Mucosa of descending colon (tissue), 3 donors: Measurements from ENCODE around the gene GPS2. TPM values are rescaled to one million over a fixed set of nuclear protein-coding genes. Genes with fewer than 3 reads are reported as not detected.
A peak's percentile ranks its signal among the peaks of the same experiment; 100 is the strongest.

Experiments used
- ATAC-seq: fragments of 200-7000 bp; cut with Tn5 transposase; one replicate; pipeline ENCODE4 v1.9.1; 2020; ENCODE audit warnings: mild to moderate bottlenecking, moderate library complexity
- DNase-seq, 3 donors: peaks; one replicate each; pipeline ENCODE4 v3.0.0-alpha.2; 2020
- H3K36me3 ChIP-seq: fragments of 200-600 bp; one replicate; pipeline ENCODE4 v1.8.0; 2021; ENCODE audit warnings: low read depth, mild to moderate bottlenecking
- H3K4me1 ChIP-seq: fragments of 200-600 bp; one replicate; pipeline ENCODE4 v1.8.0; 2021; ENCODE audit warnings: low read depth, mild to moderate bottlenecking
- H3K4me3 ChIP-seq: fragments of 200-600 bp; one replicate; pipeline ENCODE4 v1.8.0; 2021; ENCODE audit warnings: mild to moderate bottlenecking
- H3K9me3 ChIP-seq: fragments of 200-600 bp; one replicate; pipeline ENCODE4 v1.8.0; 2021; ENCODE audit warnings: mild to moderate bottlenecking
- CTCF ChIP-seq: fragments of 200-600 bp; IDR thresholded peaks from one replicate; pipeline ENCODE4 v1.8.0; 2022; ENCODE audit warnings: antibody characterized with exemption, mild to moderate bottlenecking
- intact Hi-C, 2 donors: fragments of 100-400 bp; cut with DNase I in 1 of 2; cut with micrococcal nuclease in 1 of 2; formaldehyde crosslinking; loops; one replicate each; pipeline versions ENCODE4 v1.11.0 to v1.11.1; 2022; cut with DNase I, micrococcal nuclease
- total RNA-seq, 3 donors: library from RNA; stranded (reverse); fragmentation: NEBNext Ultra II Directional in 2 of 3; extraction: Animal tissue kit (Norgen Biotek cat#: 25700) in 2 of 3; gene quantifications; one replicate each; pipeline versions ENCODE4 v1.2.1 to v1.2.4, GENCODE V29; 2021 to 2023
- donor health status: DM: no; HTN: no; CAD: no; lungs with moderate emphysema.
- donor health status: DM: no; HTN: no; CAD: no.
- donor health status: DM: no; HTN: yes; CAD: no.

Gene GPS2
- total RNA-seq, 3 donors from 2014 or later = 68.1 to 89.8 (median 83.2) TPM

- TF ChIP-seq CTCF = peak; percentile 90
- peak; percentile 86 to 93 (median 88) for DNase-seq
- Histone ChIP-seq H3K4me3 (peak overlapping the region; percentile 9), H3K9me3 (no peaks in the 10 kb centered on the region), H3K4me1 (peaks cover 27% of the 10 kb centered on the region), H3K36me3 (no peaks in the 10 kb centered on the region)
- intact Hi-C loops = no loop called here
- peak; percentile 83 for ATAC-seq
Observed at GRCh38 chr17:7280519-7281073, 34.6 kb downstream of the GPS2 start.

DNA sequence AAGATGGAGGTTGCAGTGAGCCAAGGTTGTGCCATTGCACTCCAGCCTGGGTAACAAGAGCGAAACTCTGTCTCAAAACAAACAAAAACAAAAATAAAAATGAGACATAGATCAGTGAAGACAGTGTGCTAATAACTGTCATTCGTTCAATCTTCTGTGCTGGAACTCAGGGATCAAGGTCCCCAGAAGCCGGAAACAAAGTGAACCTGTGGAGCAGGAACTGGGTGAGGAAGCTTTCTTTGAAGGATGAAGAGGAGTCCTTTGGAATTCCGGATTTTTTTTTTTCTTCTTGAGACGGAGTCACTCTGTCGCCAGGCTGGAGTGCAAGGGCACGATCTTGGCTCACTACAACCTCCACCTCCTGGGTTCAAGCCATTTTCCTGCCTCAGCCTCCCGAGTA, 35.7 kb downstream of the GPS2 start:
- ATAC-seq = peak; percentile 41
- no peak for TF ChIP-seq CTCF
- intact Hi-C loops = loop anchor here in 1 of 2 donors (10.0 kb wide), 1 partner anchor 65 kb away; no protein-coding TSS in a partner anchor
- peaks cover 27% of the 10 kb centered on the region for H3K4me1 ChIP-seq
- no peaks in the 10 kb centered on the region for H3K9me3 ChIP-seq
- no peaks in the 10 kb centered on the region for H3K36me3 ChIP-seq
- DNase-seq = peak in 1 of 3 donors; percentile 65
- no peak overlapping the region for H3K4me3 ChIP-seq

GRCh38 chr17:7266784-7267183, 48.4 kb downstream of the GPS2 start:
- Histone ChIP-seq H3K4me3 (no peak overlapping the region), H3K4me1 (peaks cover 18% of the 10 kb centered on the region), H3K36me3 (no peaks in the 10 kb centered on the region), H3K9me3 (no peaks in the 10 kb centered on the region)
- ATAC-seq (no peak), DNase-seq (no peak)
- no peak for TF ChIP-seq CTCF
- intact Hi-C loops = no loop called here

GRCh38 chr17:7263801-7264078, 51.4 kb downstream of the GPS2 start:
- no peaks in the 10 kb centered on the region for H3K9me3 ChIP-seq
- H3K4me1 ChIP-seq = peaks cover 19% of the 10 kb centered on the region
- TF ChIP-seq CTCF = no peak
- intact Hi-C loops = no loop called here
- no peaks in the 10 kb centered on the region for H3K36me3 ChIP-seq
- DNase-seq (peak in 2 of 3 donors; percentile 71 to 81), ATAC-seq (peak; percentile 14)
- no peak overlapping the region for H3K4me3 ChIP-seq

- Histone ChIP-seq H3K36me3 (no peaks in the 10 kb centered on the region), H3K4me1 (peaks cover 24% of the 10 kb centered on the region), H3K4me3 (peak overlapping the region; percentile 67), H3K9me3 (no peaks in the 10 kb centered on the region)
- peak; percentile 91 to 98 (median 93) for DNase-seq
- ATAC-seq = peak; percentile 67
- intact Hi-C loops = no loop called here
- no peak for TF ChIP-seq CTCF
Observed at GRCh38 chr17:7262935-7263800, 52.0 kb downstream of the GPS2 start.

Other genes starting within 250 kb of the GPS2 start
- 10 to 100 TPM in 1 of 3 donors, 1 to 10 TPM in 2; 3.1 to 15.1 (median 8.9) TPM for gene CLEC10A, start 235.1 kb downstream of the GPS2 start, total RNA-seq
- gene ASGR2, start 200.5 kb downstream of the GPS2 start, total RNA-seq = under 1 TPM in 1 of 3 donors, not detected in 2; 0.96 TPM
- 1 to 10 TPM in 2 of 3 donors, under 1 TPM in 1; 0.35 to 1.6 (median 1.2) TPM for gene ASGR1, start 136.0 kb downstream of the GPS2 start, total RNA-seq
- gene DLG4, start 95.5 kb downstream of the GPS2 start, total RNA-seq = 10 to 100 TPM in 1 of 3 donors, 1 to 10 TPM in 2; 4.1 to 34.5 (median 6.6) TPM
- 1,000 to 10,000 TPM in 1 of 3 donors, 100 to 1,000 TPM in 2; 729 to 1,007 (median 804) TPM for gene ACADVL, start 95.4 kb downstream of the GPS2 start, total RNA-seq
- gene DVL2, start 80.8 kb downstream of the GPS2 start, total RNA-seq = 10 to 100 TPM; 33.4 to 52.0 (median 36.0) TPM
- 10 to 100 TPM; 36.0 to 49.8 (median 36.8) TPM for gene PHF23, start 75.9 kb downstream of the GPS2 start, total RNA-seq
- gene GABARAP, start 72.9 kb downstream of the GPS2 start, total RNA-seq = 100 to 1,000 TPM; 424 to 499 (median 484) TPM
- 100 to 1,000 TPM; 117 to 123 (median 117) TPM for gene CTDNEP1, start 63.6 kb downstream of the GPS2 start, total RNA-seq
- gene ELP5, start 63.1 kb downstream of the GPS2 start, total RNA-seq = 10 to 100 TPM; 34.9 to 45.6 (median 42.2) TPM
- 1,000 to 10,000 TPM in 1 of 3 donors, 100 to 1,000 TPM in 2; 586 to 1,244 (median 934) TPM for gene CLDN7, start 52.9 kb downstream of the GPS2 start, total RNA-seq
- gene SLC2A4, start 33.6 kb downstream of the GPS2 start, total RNA-seq = 10 to 100 TPM in 1 of 3 donors, 1 to 10 TPM in 2; 5.3 to 78.2 (median 6.1) TPM
- gene YBX2, start 20.7 kb downstream of the GPS2 start, total RNA-seq = 10 to 100 TPM; 17.9 to 71.4 (median 37.8) TPM
- gene EIF5A, start 7.7 kb downstream of the GPS2 start, total RNA-seq = 100 to 1,000 TPM; 281 to 492 (median 313) TPM
- 10 to 100 TPM; 39.0 to 59.1 (median 44.9) TPM for gene NEURL4, start 14.0 kb upstream of the GPS2 start, total RNA-seq
- gene ACAP1, start 21.2 kb upstream of the GPS2 start, total RNA-seq = 10 to 100 TPM in 2 of 3 donors, 1 to 10 TPM in 1; 9.2 to 16.5 (median 11.2) TPM
- 10 to 100 TPM in 1 of 3 donors, 1 to 10 TPM in 2; 8.2 to 10.3 (median 8.5) TPM for gene KCTD11, start 36.8 kb upstream of the GPS2 start, total RNA-seq
- gene TMEM95, start 39.8 kb upstream of the GPS2 start, total RNA-seq = under 1 TPM in 1 of 3 donors, not detected in 2; 0.26 TPM
- gene TNK1, start 65.7 kb upstream of the GPS2 start, total RNA-seq = 10 to 100 TPM; 16.4 to 29.5 (median 20.7) TPM
- gene PLSCR3, start 79.2 kb upstream of the GPS2 start, total RNA-seq = 10 to 100 TPM in 2 of 3 donors, 1 to 10 TPM in 1; 5.5 to 21.6 (median 16.4) TPM
- 10 to 100 TPM; 51.9 to 85.1 (median 64.9) TPM for gene TMEM256, start 88.7 kb upstream of the GPS2 start, total RNA-seq
- gene NLGN2, start 92.5 kb upstream of the GPS2 start, total RNA-seq = 10 to 100 TPM in 1 of 3 donors, 1 to 10 TPM in 2; 2.9 to 38.0 (median 6.7) TPM
- gene SPEM1, start 105.0 kb upstream of the GPS2 start, total RNA-seq = not detected
- not detected for gene SPEM2, start 110.3 kb upstream of the GPS2 start, total RNA-seq
- not detected for gene SPEM3, start 113.5 kb upstream of the GPS2 start, total RNA-seq
- 10 to 100 TPM in 2 of 3 donors, 1 to 10 TPM in 1; 8.8 to 22.5 (median 16.4) TPM for gene TMEM102, start 120.1 kb upstream of the GPS2 start, total RNA-seq
- gene FGF11, start 124.2 kb upstream of the GPS2 start, total RNA-seq = 1 to 10 TPM; 1.4 to 3.0 (median 2.2) TPM
- gene CHRNB1, start 129.7 kb upstream of the GPS2 start, total RNA-seq = 1 to 10 TPM; 6.0 to 8.3 (median 7.7) TPM
- 10 to 100 TPM; 16.6 to 93.9 (median 18.5) TPM for gene ZBTB4, start 164.3 kb upstream of the GPS2 start, total RNA-seq
- not detected for gene SLC35G6, start 166.1 kb upstream of the GPS2 start, total RNA-seq
- 100 to 1,000 TPM; 101 to 124 (median 118) TPM for gene POLR2A, start 169.0 kb upstream of the GPS2 start, total RNA-seq
- 10 to 100 TPM; 11.6 to 69.4 (median 15.8) TPM for gene TNFSF12, start 233.7 kb upstream of the GPS2 start, total RNA-seq
- gene TNFSF13, start 243.4 kb upstream of the GPS2 start, total RNA-seq = 10 to 100 TPM; 41.0 to 74.6 (median 73.3) TPM
- 10 to 100 TPM; 27.9 to 60.2 (median 37.7) TPM for gene SENP3, start 246.6 kb upstream of the GPS2 start, total RNA-seq